OCI-LY1 (cell line): ENCODE data around the gene CSAD.

Experiments
- H2AFZ ChIP-seq: fragments of 200-600 bp; sonication (generic), shearing (Covaris generic); 2 replicates; pipeline ENCODE4 v1.6.0; 2014; ENCODE audit warnings: antibody characterized with exemption, mild to moderate bottlenecking, low read length
- H3F3A ChIP-seq: fragments of 200-600 bp; sonication (generic), shearing (Covaris generic); 2 replicates; pipeline ENCODE4 v1.6.0; 2014; ENCODE audit warnings: mild to moderate bottlenecking, antibody characterized with exemption, low read length, moderate library complexity; ENCODE audit not compliant: insufficient read depth
- H3K27ac ChIP-seq: fragments of 200-600 bp; sonication (generic); 2 replicates; pipeline ENCODE4 v1.5.1; 2014; ENCODE audit warnings: low read length, mixed run types, mild to moderate bottlenecking, low read depth; ENCODE audit not compliant: poor library complexity, severe bottlenecking
- H3K27me3 ChIP-seq: fragments of 200-600 bp; sonication (generic); 2 replicates; pipeline ENCODE4 v1.6.0; 2014; ENCODE audit warnings: antibody characterized with exemption, mild to moderate bottlenecking, low read length, moderate library complexity; ENCODE audit not compliant: insufficient read depth
- H3K36me3 ChIP-seq: fragments of 200-600 bp; sonication (generic); 2 replicates; pipeline ENCODE4 v1.6.1; 2014; ENCODE audit warnings: mild to moderate bottlenecking, antibody characterized with exemption, low read length, moderate library complexity, mixed read lengths; ENCODE audit not compliant: insufficient read depth
- H3K4me1 ChIP-seq: fragments of 200-600 bp; sonication (generic); 2 replicates; pipeline ENCODE4 v1.5.1; 2014; ENCODE audit warnings: mild to moderate bottlenecking, low read length, moderate library complexity; ENCODE audit not compliant: insufficient read depth, severe bottlenecking
- H3K4me2 ChIP-seq: fragments of 200-600 bp; sonication (generic), shearing (Covaris generic); 2 replicates; pipeline ENCODE4 v1.6.1; 2014; ENCODE audit warnings: low read length
- H3K4me3 ChIP-seq: fragments of 200-600 bp; sonication (generic); 2 replicates; pipeline ENCODE4 v1.5.1; 2014; ENCODE audit warnings: low read length, low read depth, mild to moderate bottlenecking, mixed read lengths; ENCODE audit not compliant: poor library complexity, severe bottlenecking
- H3K79me2 ChIP-seq: fragments of 200-600 bp; shearing (Covaris generic); 2 replicates; pipeline ENCODE4 v1.6.1; 2016; ENCODE audit warnings: mixed run types, low read length, mixed read lengths; ENCODE audit not compliant: insufficient read depth
- H3K9ac ChIP-seq: fragments of 200-600 bp; sonication (generic), shearing (Covaris generic); 2 replicates; pipeline ENCODE4 v1.6.1; 2014; ENCODE audit warnings: mild to moderate bottlenecking, low read length, mixed read lengths
- H3K9me2 ChIP-seq: fragments of 200-600 bp; sonication (generic), shearing (Covaris generic); 2 replicates; pipeline ENCODE4 v1.6.1; 2014; ENCODE audit warnings: low read depth, mild to moderate bottlenecking, low read length, mixed read lengths
- H3K9me3 ChIP-seq: fragments of 200-600 bp; shearing (Covaris generic); 2 replicates; pipeline ENCODE4 v1.6.1; 2014; ENCODE audit warnings: low read length, mixed read lengths
- H4K20me1 ChIP-seq: fragments of 200-600 bp; sonication (generic), shearing (Covaris generic); 2 replicates; pipeline ENCODE4 v1.6.0; 2016; ENCODE audit warnings: mild to moderate bottlenecking, low read length; ENCODE audit not compliant: insufficient read depth
- CTCF ChIP-seq: fragments of 200-600 bp; sonication (generic), shearing (Covaris generic); IDR thresholded peaks from 2 replicates; pipeline ENCODE4 v1.5.1; 2017; ENCODE audit warnings: mild to moderate bottlenecking, antibody characterized with exemption, low read length, moderate library complexity, mixed read lengths
- EZH2 ChIP-seq: fragments of 200-600 bp; sonication (generic), shearing (Covaris generic); IDR thresholded peaks from 2 replicates; pipeline ENCODE4 v1.8.0; 2017; ENCODE audit warnings: borderline replicate concordance, mixed run types, mild to moderate bottlenecking, antibody characterized with exemption, low read length, moderate library complexity, mixed read lengths

CSAD gene

DNA sequence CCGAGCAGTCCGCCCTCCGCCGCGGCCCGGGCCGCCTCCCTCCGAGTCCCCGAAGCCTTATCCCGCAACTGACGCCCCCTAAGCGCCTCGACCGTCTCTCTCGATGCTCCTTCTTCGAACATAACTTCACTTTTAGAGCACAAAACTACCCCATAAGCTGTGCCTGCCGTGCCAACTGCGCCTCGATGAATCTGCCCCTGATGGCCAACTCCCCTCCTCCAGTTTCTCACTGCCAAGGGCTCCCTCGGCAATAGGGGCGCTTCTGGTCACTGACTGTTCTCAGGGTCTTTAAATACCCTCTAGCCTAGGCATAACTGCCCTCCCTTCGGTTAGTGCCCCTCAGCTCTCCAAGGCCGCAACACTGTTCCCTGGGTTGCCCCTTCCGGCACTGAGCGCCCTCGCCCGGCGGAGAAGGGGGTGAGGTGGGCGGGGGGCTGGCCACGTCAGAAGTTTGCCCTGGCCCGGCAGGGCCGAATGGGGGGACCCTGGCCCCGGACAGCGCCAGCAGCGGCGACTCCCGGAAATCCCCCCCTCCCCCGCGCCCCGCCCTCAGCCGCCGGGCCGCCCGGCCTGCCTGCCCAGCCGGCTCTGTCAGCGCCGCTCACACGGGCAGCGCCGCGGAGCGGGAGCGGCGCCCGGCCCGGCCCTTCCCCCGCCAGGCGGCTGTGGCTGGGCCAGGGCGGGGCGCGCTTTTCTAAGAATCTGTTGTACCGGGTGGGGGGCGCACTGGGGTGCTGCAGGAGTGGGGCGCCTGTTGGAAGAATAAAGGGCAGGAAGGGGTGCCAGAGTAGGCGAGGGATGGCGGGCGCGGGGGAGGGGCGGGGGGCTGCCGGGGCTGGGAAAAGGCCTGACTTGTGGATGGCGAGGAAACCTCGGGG lies 40.7 kb upstream of the CSAD start:
- H4K20me1 ChIP-seq = no peaks in the 10 kb centered on the region
- H3K4me3 ChIP-seq = peak overlapping the region; percentile 69
- peak overlapping the region; percentile 29; the same call in 1 of the 2 replicates for H2AFZ ChIP-seq
- H3K27me3 ChIP-seq = peaks cover 3% of the 10 kb centered on the region; the same call in 1 of the 2 replicates
- no peaks in the 10 kb centered on the region for H3K36me3 ChIP-seq
- H3K27ac ChIP-seq = peak overlapping the region; percentile 67
- peak overlapping the region; percentile 69 for H3K9ac ChIP-seq
- H3K9me2 ChIP-seq = no peaks in the 10 kb centered on the region
- peaks cover 22% of the 10 kb centered on the region for H3K4me1 ChIP-seq
- no peak for TF ChIP-seq EZH2
- TF ChIP-seq CTCF = peak; percentile 52
- H3F3A ChIP-seq = no peaks in the 10 kb centered on the region
- peak overlapping the region; percentile 95 for H3K4me2 ChIP-seq
- H3K9me3 ChIP-seq = no peaks in the 10 kb centered on the region
- no peaks in the 10 kb centered on the region for H3K79me2 ChIP-seq

GRCh38 chr12:53220694-53221202 lies 40.0 kb upstream of the CSAD start:
- H3K9ac ChIP-seq = peak overlapping the region; percentile 69
- H2AFZ ChIP-seq = no peak overlapping the region; the same call in 1 of the 2 replicates
- no peaks in the 10 kb centered on the region for H3K9me3 ChIP-seq
- H3K9me2 ChIP-seq = no peaks in the 10 kb centered on the region
- no peaks in the 10 kb centered on the region for H3K79me2 ChIP-seq
- H3K27ac ChIP-seq = peak overlapping the region; percentile 67
- H3K36me3 ChIP-seq = no peaks in the 10 kb centered on the region
- H3F3A ChIP-seq = no peaks in the 10 kb centered on the region
- no peaks in the 10 kb centered on the region for H4K20me1 ChIP-seq
- TF ChIP-seq EZH2 (no peak), CTCF (no peak)
- H3K4me1 ChIP-seq = peaks cover 22% of the 10 kb centered on the region
- H3K4me2 ChIP-seq = peak overlapping the region; percentile 95
- peak overlapping the region; percentile 69 for H3K4me3 ChIP-seq
- H3K27me3 ChIP-seq = peaks cover 3% of the 10 kb centered on the region; the same call in 1 of the 2 replicates

GRCh38 chr12:53219956-53220693 lies 39.4 kb upstream of the CSAD start:
- Histone ChIP-seq H2AFZ (no peak overlapping the region), H3K4me1 (peaks cover 22% of the 10 kb centered on the region), H3K27ac (no peak overlapping the region)

More at GRCh38 chr12:53219956-53220693, 39.4 kb upstream of the CSAD start:
- Histone ChIP-seq H3K36me3 (no peaks in the 10 kb centered on the region), H3K9ac (peak overlapping the region; percentile 62), H3K27me3 (peaks cover 3% of the 10 kb centered on the region; the same call in 1 of the 2 replicates), H3K9me2 (no peaks in the 10 kb centered on the region), H3K4me2 (peak overlapping the region; percentile 95), H3F3A (no peaks in the 10 kb centered on the region), H3K4me3 (peak overlapping the region; percentile 69), H3K9me3 (no peaks in the 10 kb centered on the region), H4K20me1 (no peaks in the 10 kb centered on the region), H3K79me2 (no peaks in the 10 kb centered on the region)
- TF ChIP-seq EZH2 = no peak
- no peak for TF ChIP-seq CTCF
